ENCODE measurements around the gene GATAD2B.
A peak's percentile ranks its signal among the peaks of the same experiment; 100 is the strongest.

The GATAD2B gene

DNA sequence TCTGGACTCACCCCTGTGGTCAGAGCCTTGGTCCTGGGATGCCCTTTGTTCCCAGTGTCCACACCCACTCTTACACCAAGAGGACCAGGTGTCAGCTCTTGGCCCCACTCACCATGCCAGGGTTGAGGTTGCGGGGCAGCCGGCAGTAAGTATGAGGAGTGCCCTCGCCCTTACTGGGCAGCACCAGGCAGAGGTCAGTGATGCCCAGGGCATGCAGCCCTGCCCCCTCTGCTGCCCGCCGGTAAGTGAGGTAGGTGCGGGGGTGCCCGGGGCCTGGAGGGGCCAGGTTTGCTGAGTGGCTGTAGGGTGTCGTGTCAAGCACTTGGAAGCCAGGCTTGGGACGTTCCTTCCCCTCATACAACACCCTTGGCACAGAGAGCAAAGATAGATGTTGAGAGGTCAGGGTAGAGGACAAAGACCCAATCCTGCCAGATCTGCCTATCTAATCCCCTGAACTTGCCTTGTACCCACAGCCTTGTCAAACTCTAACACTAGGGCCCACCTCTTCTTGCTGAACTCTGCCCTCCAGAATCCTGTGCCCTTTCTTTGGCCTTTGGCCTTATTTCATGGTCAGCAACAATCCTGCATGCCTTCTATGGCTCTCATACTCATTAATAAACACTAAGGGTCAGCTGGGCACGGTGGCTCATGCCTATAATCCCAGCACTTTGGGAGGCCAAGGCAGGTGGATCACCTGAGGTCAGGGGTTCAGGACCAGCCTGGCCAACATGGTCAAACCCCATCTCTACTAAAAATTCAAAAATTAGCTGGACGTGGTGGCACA, 20.2 kb upstream of the GATAD2B start:
- no peaks in the 10 kb centered on the region for H3K9me3 ChIP-seq (ENCODE audit: control insufficient read depth, insufficient read depth, low read depth, low read length)
- H3K4me3 ChIP-seq (ENCODE audit: low read depth, low read length) = no peak overlapping the region
- no peak overlapping the region for H3K27ac ChIP-seq (ENCODE audit: extremely low read depth, low read depth, low read length)
- ChIA-PET CTCF (interaction anchor here (1.4 to 2.5 kb wide), 2 partner anchors 24 to 43 kb away, joined by 7 to 10 read pairs; partner anchors contain the start of genes CREB3L4 and RAB13), POLR2A (interaction anchor here (0.7 to 4.3 kb wide), 7 partner anchors 13 to 62 kb away, joined by 3 to 36 read pairs (median 4); partner anchors contain the start of genes CREB3L4, CRTC2, RPS27 and SLC39A1)
- no peak for TF ChIP-seq ZNF843 (tag by site-specific recombination; IDR thresholded peaks at IDR 0.05)
- TF ChIP-seq, protein P1, sequence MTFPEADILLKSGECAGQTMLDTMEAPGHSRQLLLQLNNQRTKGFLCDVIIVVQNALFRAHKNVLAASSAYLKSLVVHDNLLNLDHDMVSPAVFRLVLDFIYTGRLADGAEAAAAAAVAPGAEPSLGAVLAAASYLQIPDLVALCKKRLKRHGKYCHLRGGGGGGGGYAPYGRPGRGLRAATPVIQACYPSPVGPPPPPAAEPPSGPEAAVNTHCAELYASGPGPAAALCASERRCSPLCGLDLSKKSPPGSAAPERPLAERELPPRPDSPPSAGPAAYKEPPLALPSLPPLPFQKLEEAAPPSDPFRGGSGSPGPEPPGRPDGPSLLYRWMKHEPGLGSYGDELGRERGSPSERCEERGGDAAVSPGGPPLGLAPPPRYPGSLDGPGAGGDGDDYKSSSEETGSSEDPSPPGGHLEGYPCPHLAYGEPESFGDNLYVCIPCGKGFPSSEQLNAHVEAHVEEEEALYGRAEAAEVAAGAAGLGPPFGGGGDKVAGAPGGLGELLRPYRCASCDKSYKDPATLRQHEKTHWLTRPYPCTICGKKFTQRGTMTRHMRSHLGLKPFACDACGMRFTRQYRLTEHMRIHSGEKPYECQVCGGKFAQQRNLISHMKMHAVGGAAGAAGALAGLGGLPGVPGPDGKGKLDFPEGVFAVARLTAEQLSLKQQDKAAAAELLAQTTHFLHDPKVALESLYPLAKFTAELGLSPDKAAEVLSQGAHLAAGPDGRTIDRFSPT (tag by site-specific recombination; IDR thresholded peaks at IDR 0.05) = peak; percentile 15; the same call in 1 of the 2 replicates
- peaks cover 0 to 63% of the 10 kb centered on the region in 2 experiments; a peak in 1 of 3 replicates for H3K36me3 ChIP-seq (ENCODE audit: control insufficient read depth in 2 of 2, insufficient read depth in 1 of 2, low read length in 2 of 2)
- no peaks in the 10 kb centered on the region for H3K4me1 ChIP-seq (ENCODE audit: control insufficient read depth, insufficient read depth, low read length)

DNA sequence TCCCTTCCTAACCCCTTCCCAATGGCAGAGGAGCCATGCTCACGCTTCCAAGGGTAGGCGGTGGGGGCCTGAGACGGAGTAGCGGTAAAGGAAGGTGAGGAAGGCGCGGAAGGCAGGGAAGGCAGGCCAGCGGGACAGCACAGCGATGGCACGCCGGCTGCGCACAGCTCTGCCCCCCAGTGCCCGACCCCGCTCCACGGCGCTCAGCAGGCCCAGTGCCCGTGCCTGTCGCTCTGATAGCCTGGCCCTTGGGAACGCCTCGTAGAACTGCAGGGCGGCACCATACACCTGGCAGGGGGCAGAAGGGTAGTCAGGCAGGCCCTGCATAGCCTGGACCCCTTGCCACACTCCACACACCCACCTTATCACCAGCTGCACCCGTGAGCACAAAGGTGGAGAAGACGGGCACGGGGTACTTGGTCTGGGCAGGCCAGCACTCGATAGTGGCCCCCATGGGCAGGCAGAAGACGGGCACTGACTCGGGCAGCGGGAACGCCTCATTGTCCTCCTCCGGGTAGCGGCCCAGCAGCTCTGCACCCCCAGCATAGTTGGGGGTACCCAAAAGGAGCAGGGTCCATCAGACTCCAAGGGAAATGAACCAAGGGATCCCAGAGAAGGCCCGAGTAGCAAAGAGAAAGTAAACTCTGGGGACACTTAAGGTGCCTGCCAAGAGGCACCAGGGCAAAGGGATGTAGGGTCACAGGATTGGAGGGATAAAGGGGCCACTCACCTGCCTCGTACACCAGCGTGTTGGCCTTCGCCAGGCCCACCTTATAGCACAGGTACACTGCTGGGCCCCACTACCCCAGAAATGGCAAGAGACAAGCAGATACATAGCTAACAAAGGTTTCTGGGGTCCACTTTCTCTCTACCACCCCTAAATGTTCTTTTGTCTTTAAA, 19.3 kb upstream of the GATAD2B start:
- CTCF ChIA-PET = interaction anchor here (0.5 kb wide), 1 partner anchor 217 kb away, joined by 3 read pairs; no protein-coding TSS in a partner anchor
- peaks cover 0 to 64% of the 10 kb centered on the region in 2 experiments; a peak in 1 of 3 replicates for H3K36me3 ChIP-seq (ENCODE audit: control insufficient read depth in 2 of 2, insufficient read depth in 1 of 2, low read length in 2 of 2)

DNA sequence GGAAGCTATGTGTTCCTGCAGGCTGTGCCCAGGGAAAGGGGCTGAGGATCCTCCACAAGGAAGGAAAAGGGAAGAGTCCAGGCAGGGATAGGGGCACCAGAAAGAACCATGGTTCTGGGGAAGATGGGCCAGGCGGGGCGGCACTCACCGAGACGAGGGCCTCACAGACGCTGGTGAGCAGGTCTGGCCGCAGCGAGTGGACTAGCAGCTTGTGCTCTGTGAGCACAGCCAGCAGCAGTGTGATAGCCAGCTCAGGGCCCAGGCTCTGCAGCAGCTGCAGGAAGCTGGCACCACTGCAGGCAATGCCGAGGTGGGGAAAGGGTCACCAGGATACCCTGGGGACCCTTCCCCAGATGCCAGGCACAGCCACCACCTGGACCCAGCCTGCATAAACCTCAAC, 18.0 kb upstream of the GATAD2B start:
- ChIA-PET CTCF (interaction anchor here (0.9 kb wide), 1 partner anchor 11 kb away, joined by 3 read pairs; no protein-coding TSS in a partner anchor), POLR2A (interaction anchor here (0.6 to 2.0 kb wide), 2 partner anchors 27 to 157 kb away, joined by 3 to 7 read pairs; partner anchors contain the start of gene CREB3L4)
- H3K9me3 ChIP-seq (ENCODE audit: control insufficient read depth, insufficient read depth, low read depth, low read length) = no peaks in the 10 kb centered on the region
- peaks cover 4 to 76% of the 10 kb centered on the region in 2 experiments; a peak in 1 of 3 replicates for H3K36me3 ChIP-seq (ENCODE audit: control insufficient read depth in 2 of 2, insufficient read depth in 1 of 2, low read length in 2 of 2)
- no peaks in the 10 kb centered on the region for H3K4me1 ChIP-seq (ENCODE audit: control insufficient read depth, insufficient read depth, low read length)
- TF ChIP-seq ZNF23 (tag by site-specific recombination; IDR thresholded peaks at IDR 0.05; ENCODE audit: borderline replicate concordance) = no peak
- no peak for TF ChIP-seq ZNF747 (tag by site-specific recombination; IDR thresholded peaks at IDR 0.05)
- TF ChIP-seq ZNF335 (tag by site-specific recombination; conservative IDR thresholded peaks at IDR 0.05) = no peak
- no peak for TF ChIP-seq RBAK (tag by site-specific recombination; IDR thresholded peaks at IDR 0.05)
- TF ChIP-seq TCF7L2 (IDR thresholded peaks at IDR 0.05; ENCODE audit: borderline replicate concordance, low read depth, low read length) = no peak
- TF ChIP-seq ZNF10 (tag by site-specific recombination; IDR thresholded peaks at IDR 0.05) = no peak
- no peak for TF ChIP-seq ZNF341 (tag by site-specific recombination; IDR thresholded peaks at IDR 0.05; ENCODE audit: low read depth)
- no peak for TF ChIP-seq ZNF121 (tag by site-specific recombination; IDR thresholded peaks at IDR 0.05)
- TF ChIP-seq, protein P2, sequence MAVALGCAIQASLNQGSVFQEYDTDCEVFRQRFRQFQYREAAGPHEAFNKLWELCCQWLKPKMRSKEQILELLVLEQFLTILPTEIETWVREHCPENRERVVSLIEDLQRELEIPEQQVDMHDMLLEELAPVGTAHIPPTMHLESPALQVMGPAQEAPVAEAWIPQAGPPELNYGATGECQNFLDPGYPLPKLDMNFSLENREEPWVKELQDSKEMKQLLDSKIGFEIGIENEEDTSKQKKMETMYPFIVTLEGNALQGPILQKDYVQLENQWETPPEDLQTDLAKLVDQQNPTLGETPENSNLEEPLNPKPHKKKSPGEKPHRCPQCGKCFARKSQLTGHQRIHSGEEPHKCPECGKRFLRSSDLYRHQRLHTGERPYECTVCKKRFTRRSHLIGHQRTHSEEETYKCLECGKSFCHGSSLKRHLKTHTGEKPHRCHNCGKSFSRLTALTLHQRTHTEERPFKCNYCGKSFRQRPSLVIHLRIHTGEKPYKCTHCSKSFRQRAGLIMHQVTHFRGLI (tag by site-specific recombination; IDR thresholded peaks at IDR 0.05) = no peak
- TF ChIP-seq ZNF513 (tag by site-specific recombination; IDR thresholded peaks at IDR 0.05) = no peak
- no peak overlapping the region for H3K4me3 ChIP-seq (ENCODE audit: low read depth, low read length)
- no peak overlapping the region for H3K27ac ChIP-seq (ENCODE audit: extremely low read depth, low read depth, low read length)

More for the DNA sequence above, 19.3 kb upstream of the GATAD2B start:
- no peak for TF ChIP-seq ZNF76 (tag by site-specific recombination; IDR thresholded peaks at IDR 0.05; ENCODE audit: borderline replicate concordance, low read depth)
- H3K4me3 ChIP-seq (ENCODE audit: low read depth, low read length) = no peak overlapping the region
- no peaks in the 10 kb centered on the region for H3K4me1 ChIP-seq (ENCODE audit: control insufficient read depth, insufficient read depth, low read length)
- no peak overlapping the region for H3K27ac ChIP-seq (ENCODE audit: extremely low read depth, low read depth, low read length)
- POLR2A ChIA-PET = interaction anchor here (0.8 to 2.0 kb wide), 3 partner anchors 18 to 61 kb away, joined by 3 to 8 read pairs (median 7); partner anchors contain the start of gene CREB3L4
- H3K9me3 ChIP-seq (ENCODE audit: control insufficient read depth, insufficient read depth, low read depth, low read length) = no peaks in the 10 kb centered on the region
